ENCODE results near the gene STAC3. TPM values are rescaled to one million over a fixed set of nuclear protein-coding genes. Genes with fewer than 3 reads are reported as not detected.
A peak's percentile ranks its signal among the peaks of the same experiment; 100 is the strongest.

STAC3 gene
- total RNA-seq, 2 experiments from 2014 or later = 5.1 to 5.2 TPM

DNA sequence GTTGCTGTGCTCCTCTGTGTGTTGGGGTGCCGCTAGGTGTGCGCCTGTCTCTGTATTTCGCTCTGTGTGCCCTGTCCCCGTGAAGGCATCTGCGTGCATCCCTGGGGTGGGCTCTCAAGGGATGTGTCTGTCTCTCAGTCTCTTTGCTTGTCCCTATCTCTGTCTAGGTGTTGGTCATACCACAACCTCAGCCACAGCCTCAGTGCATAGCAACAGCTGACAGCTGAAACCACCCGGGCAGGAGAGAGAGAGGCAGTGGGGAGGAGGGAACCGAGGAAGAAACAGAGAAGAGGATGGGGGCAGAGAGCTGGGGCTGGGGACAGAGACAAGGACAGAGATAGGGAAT is 35.3 kb downstream of the STAC3 start:
- Mint-ChIP-seq H3K4me3 (peak overlapping the region; percentile 66), H3K27ac (peak overlapping the region; percentile 39), H3K4me1 (peaks cover 39% of the 10 kb centered on the region)

DNA sequence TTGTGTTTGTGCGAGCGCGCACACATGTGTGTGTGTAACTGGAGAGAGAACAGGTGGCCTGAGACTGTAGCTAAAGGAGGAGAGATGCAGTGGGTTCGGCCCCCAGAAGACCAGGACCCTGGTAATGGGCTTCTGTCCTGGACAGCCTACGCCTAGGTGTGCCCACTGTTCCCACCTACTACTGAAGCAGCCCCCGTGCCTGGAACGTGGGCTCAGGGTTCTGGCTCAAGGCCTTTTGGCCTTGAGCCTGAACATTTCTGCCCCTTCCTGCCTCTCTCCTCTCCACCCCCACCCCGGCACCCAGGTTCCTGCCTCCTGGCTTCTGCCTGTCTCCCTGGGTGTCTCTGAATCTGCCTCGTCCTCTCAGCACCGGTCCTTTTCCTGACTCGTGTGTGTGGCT is 35.9 kb downstream of the STAC3 start:
- Mint-ChIP-seq H3K4me3 (no peak overlapping the region), H3K27me3 (peaks cover 59% of the 10 kb centered on the region), H3K4me1 (peaks cover 39% of the 10 kb centered on the region), H3K9me3 (no peaks in the 10 kb centered on the region), H3K36me3 (ENCODE audit: low read depth) (no peaks in the 10 kb centered on the region), H3K27ac (no peak overlapping the region)
- ChIA-PET POLR2A (no interaction called here), CTCF (interaction anchor here (0.9 to 5.9 kb wide), 8 partner anchors 10 to 244 kb away, joined by 3 to 142 read pairs (median 5); partner anchors contain the start of genes GLI1 and SHMT2)
- no peak for DNase-seq

More for the DNA sequence above, 35.3 kb downstream of the STAC3 start:
- peaks cover 61% of the 10 kb centered on the region for H3K27me3 Mint-ChIP-seq
- ChIA-PET POLR2A (no interaction called here), CTCF (interaction anchor here (0.7 to 5.9 kb wide), 6 partner anchors 10 to 194 kb away, joined by 3 to 142 read pairs (median 25); partner anchors contain the start of gene SHMT2)
- no peaks in the 10 kb centered on the region for H3K36me3 Mint-ChIP-seq (ENCODE audit: low read depth)
- peak; percentile 48 for DNase-seq
- no peaks in the 10 kb centered on the region for H3K9me3 Mint-ChIP-seq

- Mint-ChIP-seq H3K36me3 (ENCODE audit: low read depth) (no peaks in the 10 kb centered on the region), H3K27ac (no peak overlapping the region), H3K4me3 (no peak overlapping the region), H3K9me3 (no peaks in the 10 kb centered on the region), H3K27me3 (peaks cover 53% of the 10 kb centered on the region), H3K4me1 (peaks cover 39% of the 10 kb centered on the region)
- ChIA-PET CTCF (interaction anchor here (0.7 to 5.9 kb wide), 16 partner anchors 11 to 246 kb away, joined by 3 to 142 read pairs (median 4); partner anchors contain the start of genes GLI1, LRP1 and SHMT2), POLR2A (interaction anchor here (1.2 kb wide), 1 partner anchor 29 kb away, joined by 14 read pairs; no protein-coding TSS in a partner anchor)
- DNase-seq = peak; percentile 76
These were observed 36.6 kb downstream of the STAC3 start for GRCh38 chr12:57214398-57214781.

DNA sequence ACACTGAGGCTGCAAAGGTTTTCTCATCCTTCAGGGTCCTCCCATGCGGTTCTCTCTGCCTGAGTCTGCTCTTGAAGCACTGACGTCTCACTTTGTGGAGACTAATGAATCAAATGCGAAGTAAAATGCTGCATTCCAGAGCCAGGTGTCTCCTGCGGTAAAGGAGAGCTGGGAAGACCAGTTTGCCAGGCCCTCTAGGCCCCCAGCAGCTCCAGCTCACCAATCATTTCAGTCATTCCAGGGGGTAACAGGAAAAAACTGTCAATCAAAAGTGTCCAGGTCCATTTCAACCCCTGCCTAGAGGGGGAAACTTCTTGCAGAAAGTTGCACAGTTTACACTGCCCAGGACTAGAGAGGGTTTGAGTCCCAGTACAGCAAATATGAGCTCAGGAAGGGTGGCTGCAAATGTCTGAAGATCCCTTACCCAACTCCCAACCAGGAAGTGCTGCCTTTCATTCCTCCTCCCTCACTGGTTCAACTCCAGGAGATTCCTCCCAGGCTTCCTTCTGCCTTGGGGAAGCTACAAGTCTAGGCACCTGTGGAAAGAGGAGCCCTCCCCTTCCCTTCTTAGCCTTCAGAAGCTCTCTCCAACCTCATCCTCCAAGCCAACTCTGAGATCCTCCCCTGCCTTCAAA is 37.1 kb downstream of the STAC3 start:
- Mint-ChIP-seq H3K27ac (no peak overlapping the region), H3K9me3 (no peaks in the 10 kb centered on the region), H3K27me3 (peaks cover 48% of the 10 kb centered on the region), H3K4me1 (peaks cover 39% of the 10 kb centered on the region), H3K4me3 (no peak overlapping the region), H3K36me3 (ENCODE audit: low read depth) (no peaks in the 10 kb centered on the region)
- POLR2A ChIA-PET = interaction anchor here (0.5 to 1.2 kb wide), 2 partner anchors 27 to 29 kb away, joined by 5 to 14 read pairs; no protein-coding TSS in a partner anchor
- no peak for DNase-seq
- CTCF ChIA-PET = interaction anchor here (0.6 to 5.9 kb wide), 18 partner anchors 12 to 704 kb away, joined by 3 to 142 read pairs (median 4); partner anchors contain the start of genes LRP1 and SHMT2

- CTCF ChIA-PET = interaction anchor here (0.6 to 5.9 kb wide), 21 partner anchors 8 to 940 kb away, joined by 3 to 142 read pairs (median 4); partner anchors contain the start of gene SHMT2
- no peaks in the 10 kb centered on the region for H3K36me3 Mint-ChIP-seq (ENCODE audit: low read depth)
- peaks cover 41% of the 10 kb centered on the region for H3K27me3 Mint-ChIP-seq
- POLR2A ChIA-PET = interaction anchor here (0.5 to 1.2 kb wide), 2 partner anchors 28 to 30 kb away, joined by 5 to 14 read pairs; no protein-coding TSS in a partner anchor
- peak; percentile 85 for DNase-seq
- no peak overlapping the region for H3K4me3 Mint-ChIP-seq
- peaks cover 36% of the 10 kb centered on the region for H3K4me1 Mint-ChIP-seq
- no peaks in the 10 kb centered on the region for H3K9me3 Mint-ChIP-seq
- H3K27ac Mint-ChIP-seq = no peak overlapping the region
These were observed 37.8 kb downstream of the STAC3 start for GRCh38 chr12:57213058-57213715.

DNA sequence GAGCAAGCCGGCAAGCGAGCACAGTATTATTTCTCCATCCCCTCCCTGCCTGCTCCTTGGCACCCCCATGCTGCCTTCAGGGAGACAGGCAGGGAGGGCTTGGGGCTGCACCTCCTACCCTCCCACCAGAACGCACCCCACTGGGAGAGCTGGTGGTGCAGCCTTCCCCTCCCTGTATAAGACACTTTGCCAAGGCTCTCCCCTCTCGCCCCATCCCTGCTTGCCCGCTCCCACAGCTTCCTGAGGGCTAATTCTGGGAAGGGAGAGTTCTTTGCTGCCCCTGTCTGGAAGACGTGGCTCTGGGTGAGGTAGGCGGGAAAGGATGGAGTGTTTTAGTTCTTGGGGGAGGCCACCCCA is 38.3 kb downstream of the STAC3 start:
- Mint-ChIP-seq H3K36me3 (ENCODE audit: low read depth) (no peaks in the 10 kb centered on the region), H3K27ac (no peak overlapping the region), H3K27me3 (peaks cover 36% of the 10 kb centered on the region), H3K4me1 (peaks cover 35% of the 10 kb centered on the region), H3K9me3 (no peaks in the 10 kb centered on the region), H3K4me3 (no peak overlapping the region)
- no peak for DNase-seq
- POLR2A ChIA-PET = no interaction called here
- CTCF ChIA-PET = interaction anchor here (0.6 to 5.9 kb wide), 14 partner anchors 9 to 939 kb away, joined by 3 to 142 read pairs (median 4); partner anchors contain the start of gene SHMT2

- CTCF ChIA-PET = interaction anchor here (1.0 to 5.9 kb wide), 6 partner anchors 10 to 61 kb away, joined by 3 to 142 read pairs (median 7); a partner anchor contains a TSS
- Mint-ChIP-seq H3K4me1 (peaks cover 30% of the 10 kb centered on the region), H3K36me3 (ENCODE audit: low read depth) (no peaks in the 10 kb centered on the region), H3K27ac (no peak overlapping the region), H3K27me3 (peaks cover 30% of the 10 kb centered on the region), H3K4me3 (no peak overlapping the region), H3K9me3 (no peaks in the 10 kb centered on the region)
- POLR2A ChIA-PET = no interaction called here
- no peak for DNase-seq
These were observed 38.9 kb downstream of the STAC3 start for GRCh38 chr12:57211791-57212700.

GRCh38 chr12:57210926-57211692 is 39.9 kb downstream of the STAC3 start:
- no peaks in the 10 kb centered on the region for H3K9me3 Mint-ChIP-seq
- peaks cover 29% of the 10 kb centered on the region for H3K4me1 Mint-ChIP-seq
- H3K27ac Mint-ChIP-seq = no peak overlapping the region
- H3K27me3 Mint-ChIP-seq = peaks cover 29% of the 10 kb centered on the region
- ChIA-PET POLR2A (no interaction called here), CTCF (interaction anchor here (0.6 to 5.9 kb wide), 2 partner anchors 25 to 29 kb away, joined by 3 to 142 read pairs; a partner anchor contains a TSS)
- DNase-seq = no peak
- no peak overlapping the region for H3K4me3 Mint-ChIP-seq
- no peaks in the 10 kb centered on the region for H3K36me3 Mint-ChIP-seq (ENCODE audit: low read depth)

- POLR2A ChIA-PET = no interaction called here
- Mint-ChIP-seq H3K36me3 (ENCODE audit: low read depth) (no peaks in the 10 kb centered on the region), H3K4me1 (peaks cover 23% of the 10 kb centered on the region), H3K9me3 (no peaks in the 10 kb centered on the region), H3K4me3 (no peak overlapping the region), H3K27ac (no peak overlapping the region), H3K27me3 (peaks cover 22% of the 10 kb centered on the region)
- no peak for DNase-seq
- CTCF ChIA-PET = interaction anchor here (0.6 to 5.9 kb wide), 2 partner anchors 24 to 30 kb away, joined by 3 to 142 read pairs; a partner anchor contains a TSS
These were observed 40.5 kb downstream of the STAC3 start for GRCh38 chr12:57210461-57210860.

DNA sequence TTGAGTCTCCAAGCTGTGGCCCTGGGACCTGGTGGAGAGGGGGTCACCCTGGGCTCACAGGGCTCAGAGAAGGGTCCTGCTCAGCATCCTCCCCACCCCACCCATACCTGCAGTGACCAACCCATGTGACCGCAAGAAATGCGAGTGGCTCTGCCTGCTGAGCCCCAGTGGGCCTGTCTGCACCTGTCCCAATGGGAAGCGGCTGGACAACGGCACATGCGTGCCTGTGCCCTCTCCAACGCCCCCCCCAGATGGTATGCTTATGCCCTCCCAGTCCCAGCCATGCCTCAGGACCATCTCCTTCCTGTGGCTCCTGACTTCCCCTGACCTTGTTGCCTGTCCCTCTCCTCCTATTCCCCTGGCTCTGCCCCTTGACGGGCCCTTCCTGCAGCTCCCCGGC is 41.1 kb downstream of the STAC3 start:
- DNase-seq = no peak
- peaks cover 17% of the 10 kb centered on the region for H3K4me1 Mint-ChIP-seq
- H3K36me3 Mint-ChIP-seq (ENCODE audit: low read depth) = no peaks in the 10 kb centered on the region
- H3K9me3 Mint-ChIP-seq = no peaks in the 10 kb centered on the region
- ChIA-PET POLR2A (no interaction called here), CTCF (interaction anchor here (0.6 kb wide), 1 partner anchor 27 kb away, joined by 3 read pairs; no protein-coding TSS in a partner anchor)
- H3K27ac Mint-ChIP-seq = no peak overlapping the region
- peaks cover 17% of the 10 kb centered on the region for H3K27me3 Mint-ChIP-seq
- no peak overlapping the region for H3K4me3 Mint-ChIP-seq

- Mint-ChIP-seq H3K4me3 (no peak overlapping the region), H3K27me3 (peaks cover 5% of the 10 kb centered on the region), H3K36me3 (ENCODE audit: low read depth) (no peaks in the 10 kb centered on the region), H3K4me1 (peaks cover 7% of the 10 kb centered on the region), H3K9me3 (no peaks in the 10 kb centered on the region), H3K27ac (no peak overlapping the region)
- DNase-seq = no peak
- CTCF ChIA-PET = interaction anchor here (1.2 to 1.9 kb wide), 2 partner anchors 31 to 34 kb away, joined by 4 to 8 read pairs; no protein-coding TSS in a partner anchor
- POLR2A ChIA-PET = no interaction called here
These were observed 42.2 kb downstream of the STAC3 start for GRCh38 chr12:57208631-57209282.

Data from activated CD4-positive, alpha-beta T cell treated with anti-CD3 and anti-CD28 coated beads, Interleukin-2, amount 10 ng/mL, durations not matched to agents 7 days and 5 days (primary cell).